ENCODE data around the gene WWTR1.
A peak's percentile ranks its signal among the peaks of the same experiment; 100 is the strongest.

Gene WWTR1

DNA sequence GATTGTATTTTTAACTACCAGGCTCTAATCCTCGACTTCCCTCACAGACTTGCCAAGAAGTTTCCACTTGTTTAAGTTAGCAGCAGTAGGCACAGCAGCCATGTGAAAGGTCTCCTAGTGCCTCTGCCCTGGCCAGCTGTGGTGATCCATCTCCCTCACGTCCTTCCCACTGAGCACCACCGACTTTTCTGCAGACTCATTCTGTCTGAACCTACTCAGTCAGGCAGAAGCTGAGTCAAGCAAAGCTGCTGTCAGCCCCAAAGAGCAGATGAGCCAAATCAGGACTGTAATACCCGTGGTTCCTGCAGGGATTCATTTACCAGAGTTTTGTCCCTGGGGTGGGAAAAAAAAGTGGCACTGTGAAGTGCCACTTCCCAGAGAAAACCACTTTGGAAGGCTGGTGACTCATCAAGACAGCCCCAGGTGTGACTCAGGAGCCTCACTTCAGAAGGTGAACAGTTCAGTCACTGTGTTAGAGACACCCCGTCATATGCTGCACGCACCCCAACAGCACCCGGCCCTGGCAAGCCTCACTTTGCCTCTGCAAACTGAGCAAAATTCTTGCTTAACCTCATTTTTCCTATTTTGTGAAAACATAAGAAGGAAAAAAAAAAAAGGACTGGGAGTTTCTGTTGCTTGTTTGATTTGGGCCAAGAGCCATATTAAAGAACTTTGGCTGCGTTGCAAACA, 76.0 kb downstream of the WWTR1 start:
- TF ChIP-seq, protein P1, sequence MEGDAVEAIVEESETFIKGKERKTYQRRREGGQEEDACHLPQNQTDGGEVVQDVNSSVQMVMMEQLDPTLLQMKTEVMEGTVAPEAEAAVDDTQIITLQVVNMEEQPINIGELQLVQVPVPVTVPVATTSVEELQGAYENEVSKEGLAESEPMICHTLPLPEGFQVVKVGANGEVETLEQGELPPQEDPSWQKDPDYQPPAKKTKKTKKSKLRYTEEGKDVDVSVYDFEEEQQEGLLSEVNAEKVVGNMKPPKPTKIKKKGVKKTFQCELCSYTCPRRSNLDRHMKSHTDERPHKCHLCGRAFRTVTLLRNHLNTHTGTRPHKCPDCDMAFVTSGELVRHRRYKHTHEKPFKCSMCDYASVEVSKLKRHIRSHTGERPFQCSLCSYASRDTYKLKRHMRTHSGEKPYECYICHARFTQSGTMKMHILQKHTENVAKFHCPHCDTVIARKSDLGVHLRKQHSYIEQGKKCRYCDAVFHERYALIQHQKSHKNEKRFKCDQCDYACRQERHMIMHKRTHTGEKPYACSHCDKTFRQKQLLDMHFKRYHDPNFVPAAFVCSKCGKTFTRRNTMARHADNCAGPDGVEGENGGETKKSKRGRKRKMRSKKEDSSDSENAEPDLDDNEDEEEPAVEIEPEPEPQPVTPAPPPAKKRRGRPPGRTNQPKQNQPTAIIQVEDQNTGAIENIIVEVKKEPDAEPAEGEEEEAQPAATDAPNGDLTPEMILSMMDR (IDR thresholded peaks at IDR 0.05; ENCODE audit: low read length, missing control alignments): no peak
- no peak overlapping the region for H3K4me3 ChIP-seq (replicated peaks; ENCODE audit: low read depth, low read length)
- peak; percentile 75 for DNase-seq (ENCODE audit: low read depth)

DNA sequence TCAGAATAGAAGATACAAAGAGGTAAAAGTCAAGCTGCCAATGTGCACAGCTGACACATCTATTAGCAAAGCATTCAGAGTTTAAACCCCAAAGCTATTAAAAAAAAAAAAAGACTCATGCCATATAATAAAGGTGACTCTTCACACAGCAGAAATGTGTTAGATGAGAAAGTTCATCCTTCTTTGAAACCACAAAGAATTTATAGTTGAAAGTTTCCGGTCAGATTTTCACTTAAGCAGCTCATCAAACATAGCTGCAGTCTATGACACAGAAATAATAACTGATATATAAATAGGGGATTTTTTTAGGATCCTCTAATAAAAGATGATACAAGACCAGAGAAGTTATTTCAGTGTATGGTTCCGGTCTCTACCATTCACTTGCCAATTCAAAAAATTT, 76.6 kb downstream of the WWTR1 start:
- DNase-seq (ENCODE audit: low read depth): no peak
- TF ChIP-seq, protein P1 (IDR thresholded peaks at IDR 0.05; ENCODE audit: low read length, missing control alignments): no peak
- no peak overlapping the region for H3K4me3 ChIP-seq (replicated peaks; ENCODE audit: low read depth, low read length)

DNA sequence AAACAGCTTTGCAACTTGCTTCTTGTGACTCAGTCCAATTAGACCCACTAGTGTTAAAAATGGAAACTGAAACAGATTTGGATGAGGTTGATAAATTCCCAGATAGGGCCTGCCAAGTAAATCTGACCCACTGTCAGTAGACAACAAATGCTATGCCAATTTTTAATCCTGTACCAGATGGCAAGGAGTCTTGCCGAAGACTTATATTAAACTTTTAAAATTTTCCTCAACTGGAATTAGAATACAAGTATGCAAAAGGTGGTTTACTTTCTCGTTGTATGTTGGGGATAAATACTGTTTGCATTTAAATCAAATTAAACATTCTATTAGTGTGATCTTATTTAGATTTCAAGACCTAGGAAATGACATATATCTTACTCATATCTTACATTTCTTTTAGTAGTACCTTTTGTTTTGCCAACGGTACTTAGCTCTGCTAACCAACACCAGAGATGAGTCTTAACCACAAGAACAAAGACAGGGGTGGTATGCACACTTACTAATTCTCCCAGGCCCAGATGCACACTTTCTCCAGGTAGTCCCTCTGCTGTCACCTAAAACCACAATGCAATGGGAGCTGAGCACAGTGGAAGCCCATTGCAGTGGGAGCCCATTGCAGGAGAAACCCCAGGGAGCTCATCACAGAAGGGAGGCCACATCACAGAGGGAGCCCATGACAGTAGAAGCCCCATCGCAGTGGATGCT, 77.8 kb downstream of the WWTR1 start:
- DNase-seq (ENCODE audit: low read depth): no peak
- TF ChIP-seq, protein P1 (IDR thresholded peaks at IDR 0.05; ENCODE audit: low read length, missing control alignments): no peak
- H3K4me3 ChIP-seq (replicated peaks; ENCODE audit: low read depth, low read length): no peak overlapping the region

DNA sequence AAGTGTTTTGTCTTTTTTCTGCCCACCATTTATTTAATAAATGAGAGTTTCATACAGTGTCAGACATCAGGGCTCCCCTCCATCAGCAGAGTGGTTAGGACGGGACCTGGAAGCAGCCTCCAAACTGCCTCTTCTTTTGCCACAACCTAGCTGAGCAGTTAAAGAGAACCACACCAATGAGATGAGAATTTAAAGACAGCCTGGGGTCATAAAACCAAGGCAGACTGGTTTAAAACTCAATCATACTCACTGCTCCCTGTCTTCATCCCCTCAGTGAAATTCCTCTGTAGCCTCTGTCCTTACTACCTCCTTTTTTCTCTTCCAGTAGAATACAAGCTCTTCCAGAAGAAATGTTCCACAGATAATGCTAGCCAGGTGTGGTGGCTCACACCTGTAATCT, 78.7 kb downstream of the WWTR1 start:
- DNase-seq (ENCODE audit: low read depth): no peak
- TF ChIP-seq, protein P1 (IDR thresholded peaks at IDR 0.05; ENCODE audit: low read length, missing control alignments): no peak
- no peak overlapping the region for H3K4me3 ChIP-seq (replicated peaks; ENCODE audit: low read depth, low read length)

DNA sequence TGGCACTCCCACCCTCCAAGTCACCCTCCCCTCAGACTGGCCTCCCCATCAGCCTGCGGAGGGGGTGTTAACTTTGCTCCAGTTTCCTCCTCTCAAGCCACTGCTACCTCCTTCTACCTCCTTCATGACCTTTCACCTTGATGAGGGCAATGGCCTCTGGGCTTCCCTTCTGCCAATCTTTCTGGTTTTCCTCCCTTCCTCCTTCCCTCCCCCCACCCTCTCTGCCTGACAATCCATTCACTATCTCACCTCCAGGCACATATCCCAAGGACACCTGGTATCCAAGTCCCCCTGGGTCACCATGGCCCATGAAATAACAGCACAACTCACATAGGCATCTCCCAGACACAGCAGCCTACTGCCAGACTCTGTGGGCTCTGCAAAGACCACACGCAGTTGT, 80.0 kb downstream of the WWTR1 start:
- TF ChIP-seq, protein P1 (IDR thresholded peaks at IDR 0.05; ENCODE audit: low read length, missing control alignments): no peak
- no peak overlapping the region for H3K4me3 ChIP-seq (replicated peaks; ENCODE audit: low read depth, low read length)
- no peak for DNase-seq (ENCODE audit: low read depth)

DNA sequence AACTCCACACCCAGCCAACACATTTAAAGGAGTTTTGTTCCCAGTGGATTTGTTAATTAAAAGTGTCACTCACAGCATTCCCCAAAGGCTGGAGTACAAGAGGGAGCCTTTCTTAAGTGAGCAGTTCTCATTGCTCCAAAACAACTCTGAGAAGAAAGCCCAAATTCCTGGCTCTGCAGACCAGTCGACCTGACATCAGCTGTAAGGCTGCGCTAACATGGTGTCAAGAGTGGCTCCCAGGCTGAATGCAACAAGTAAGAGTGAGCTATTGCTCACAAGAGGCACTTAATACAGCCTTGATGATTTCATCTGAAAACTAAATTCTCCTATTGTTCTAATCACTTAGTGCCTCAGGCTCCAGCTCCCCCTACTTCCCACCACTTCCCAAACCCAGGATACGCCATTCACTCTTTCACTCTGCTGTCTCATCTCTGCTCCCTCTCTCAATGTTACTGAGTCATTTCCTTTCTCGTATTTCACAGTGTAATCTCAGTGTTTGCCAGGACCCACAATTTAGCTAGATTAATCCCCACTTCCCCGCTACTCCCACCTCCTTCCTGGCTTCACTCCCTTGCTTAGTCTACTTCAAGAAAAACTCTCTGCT, 81.8 kb downstream of the WWTR1 start:
- peak; percentile 99 for DNase-seq (ENCODE audit: low read depth)
- H3K4me3 ChIP-seq (replicated peaks; ENCODE audit: low read depth, low read length): peak overlapping the region; percentile 38
- TF ChIP-seq, protein P1 (IDR thresholded peaks at IDR 0.05; ENCODE audit: low read length, missing control alignments): no peak

Measured in fibroblast of pulmonary artery (primary cell).